Bronchial epithelial cell (primary cell): ENCODE results near the gene FAM193A. TPM values are rescaled to one million over a fixed set of nuclear protein-coding genes. Genes with fewer than 3 reads are reported as not detected.

Experiments
- DNase-seq: peaks from one replicate; pipeline ENCODE4 v3.0.0-alpha.2; 2010; ENCODE audit warnings: low read depth
- FAIRE-seq: peaks from 2 replicates; lab custom pipeline; 2011; peaks lifted over from hg19 to GRCh38; lab: Jason Lieb, UNC
- H3K27me3 ChIP-seq: 2 replicates; pipeline ENCODE4 v1.5.1; 2011; ENCODE audit warnings: low read length; ENCODE audit not compliant: control insufficient read depth, insufficient read depth
- H3K36me3 ChIP-seq: 2 replicates; pipeline ENCODE4 v1.5.1; 2011; ENCODE audit warnings: low read length; ENCODE audit not compliant: control insufficient read depth, insufficient read depth
- H3K4me3 ChIP-seq: 2 replicates; pipeline ENCODE4 v1.5.1; 2011; ENCODE audit warnings: mild to moderate bottlenecking, low read depth, low read length, control low read depth
- CTCF ChIP-seq: IDR thresholded peaks from 2 replicates; pipeline ENCODE4 v1.5.1; 2011; ENCODE audit warnings: mild to moderate bottlenecking, moderate library complexity, low read length, control low read depth, inconsistent platforms; ENCODE audit not compliant: insufficient read depth, severe bottlenecking
- total RNA-seq: library from RNA; depleted of rRNA; stranded (reverse); fragments of >200 nt; gene quantifications from 2 replicates; pipeline ENCODE4 v1.2.1, GENCODE V29; 2014

FAM193A gene
- total RNA-seq, 1 donor from 2014 or later: 6.6 TPM

- TF ChIP-seq CTCF: no peak
- no peak for DNase-seq
- Histone ChIP-seq H3K27me3 (no peaks in the 10 kb centered on the region), H3K4me3 (no peak overlapping the region), H3K36me3 (no peaks in the 10 kb centered on the region)
- FAIRE-seq: no peak
These were observed 38.4 kb downstream of the FAM193A start for GRCh38 chr4:2574863-2575262.

GRCh38 chr4:2576290-2576689 lies 39.8 kb downstream of the FAM193A start:
- FAIRE-seq (peak; percentile 50), DNase-seq (no peak)
- no peak overlapping the region for H3K4me3 ChIP-seq

GRCh38 chr4:2578106-2578505 lies 41.7 kb downstream of the FAM193A start:
- FAIRE-seq: no peak
- Histone ChIP-seq H3K36me3 (no peaks in the 10 kb centered on the region), H3K27me3 (no peaks in the 10 kb centered on the region), H3K4me3 (no peak overlapping the region)
- DNase-seq: no peak
- TF ChIP-seq CTCF: no peak

More at GRCh38 chr4:2576290-2576689, 39.8 kb downstream of the FAM193A start:
- H3K27me3 ChIP-seq: no peaks in the 10 kb centered on the region
- TF ChIP-seq CTCF: no peak
- H3K36me3 ChIP-seq: no peaks in the 10 kb centered on the region

GRCh38 chr4:2579910-2580309 lies 43.5 kb downstream of the FAM193A start:
- H3K27me3 ChIP-seq: no peaks in the 10 kb centered on the region
- H3K4me3 ChIP-seq: no peak overlapping the region
- TF ChIP-seq CTCF: no peak
- no peak for DNase-seq
- no peak for FAIRE-seq
- no peaks in the 10 kb centered on the region for H3K36me3 ChIP-seq

GRCh38 chr4:2583092-2583491 lies 46.6 kb downstream of the FAM193A start:
- FAIRE-seq: no peak
- peak; percentile 2 for DNase-seq
- no peak overlapping the region for H3K4me3 ChIP-seq

More at GRCh38 chr4:2583092-2583491, 46.6 kb downstream of the FAM193A start:
- TF ChIP-seq CTCF: no peak
- no peaks in the 10 kb centered on the region for H3K27me3 ChIP-seq
- H3K36me3 ChIP-seq: no peaks in the 10 kb centered on the region
